HEK293 (cell line): ENCODE measurements around the gene ISG20L2.

Experiments
- CTCF ChIP-seq: fragments of 450-650 bp; formaldehyde crosslinking; IDR thresholded peaks from 2 replicates; pipeline ENCODE4 v1.5.1; 2016; ENCODE audit warnings: missing biosample characterization, missing genetic modification characterization
- PRDM1 ChIP-seq: fragments of 450-650 bp; formaldehyde crosslinking; IDR thresholded peaks from 2 replicates; pipeline ENCODE4; 2016; ENCODE audit warnings: missing biosample characterization, missing genetic modification characterization
- SETDB1 ChIP-seq: IDR thresholded peaks from one replicate; pipeline ENCODE4 v1.6.1; 2017; ENCODE audit warnings: mild to moderate bottlenecking, low read length, moderate library complexity, mixed read lengths; ENCODE audit not compliant: insufficient read length
- ZNF639 ChIP-seq: fragments of 450-650 bp; formaldehyde crosslinking; IDR thresholded peaks from 2 replicates; pipeline ENCODE4 v1.5.1; 2016; ENCODE audit warnings: missing biosample characterization, missing genetic modification characterization

GRCh38 chr1:156743367-156744302 is 15.1 kb upstream of the ISG20L2 start:
- TF ChIP-seq CTCF (tag by site-specific recombination): no peak
- TF ChIP-seq PRDM1 (tag by site-specific recombination): no peak
- TF ChIP-seq SETDB1: no peak
- no peak for TF ChIP-seq ZNF639 (tag by site-specific recombination)
